ENCODE data around the gene TIFAB.

DNA sequence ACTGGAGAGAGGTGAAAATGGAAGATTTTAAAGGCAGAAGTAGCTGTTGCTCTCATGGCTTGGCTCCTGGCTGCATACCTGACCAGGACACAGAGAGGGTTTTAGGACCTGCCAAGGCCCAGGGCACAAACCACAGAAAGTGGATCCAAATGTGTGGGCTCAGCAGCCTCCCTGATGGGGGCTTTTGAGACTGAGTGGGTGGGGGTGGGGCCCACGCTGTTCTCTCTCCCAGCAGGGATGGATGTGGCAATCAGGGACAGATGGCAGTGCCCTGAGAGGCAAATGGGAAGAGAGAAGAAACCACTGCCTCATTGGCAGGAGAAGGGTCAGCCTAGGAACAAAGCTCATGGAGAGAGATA is 34.9 kb upstream of the TIFAB start:
- no peak for TF ChIP-seq TAF1 (IDR thresholded peaks at IDR 0.05; ENCODE audit: borderline replicate concordance, insufficient read depth, low read length)
- TF ChIP-seq, protein P1, sequence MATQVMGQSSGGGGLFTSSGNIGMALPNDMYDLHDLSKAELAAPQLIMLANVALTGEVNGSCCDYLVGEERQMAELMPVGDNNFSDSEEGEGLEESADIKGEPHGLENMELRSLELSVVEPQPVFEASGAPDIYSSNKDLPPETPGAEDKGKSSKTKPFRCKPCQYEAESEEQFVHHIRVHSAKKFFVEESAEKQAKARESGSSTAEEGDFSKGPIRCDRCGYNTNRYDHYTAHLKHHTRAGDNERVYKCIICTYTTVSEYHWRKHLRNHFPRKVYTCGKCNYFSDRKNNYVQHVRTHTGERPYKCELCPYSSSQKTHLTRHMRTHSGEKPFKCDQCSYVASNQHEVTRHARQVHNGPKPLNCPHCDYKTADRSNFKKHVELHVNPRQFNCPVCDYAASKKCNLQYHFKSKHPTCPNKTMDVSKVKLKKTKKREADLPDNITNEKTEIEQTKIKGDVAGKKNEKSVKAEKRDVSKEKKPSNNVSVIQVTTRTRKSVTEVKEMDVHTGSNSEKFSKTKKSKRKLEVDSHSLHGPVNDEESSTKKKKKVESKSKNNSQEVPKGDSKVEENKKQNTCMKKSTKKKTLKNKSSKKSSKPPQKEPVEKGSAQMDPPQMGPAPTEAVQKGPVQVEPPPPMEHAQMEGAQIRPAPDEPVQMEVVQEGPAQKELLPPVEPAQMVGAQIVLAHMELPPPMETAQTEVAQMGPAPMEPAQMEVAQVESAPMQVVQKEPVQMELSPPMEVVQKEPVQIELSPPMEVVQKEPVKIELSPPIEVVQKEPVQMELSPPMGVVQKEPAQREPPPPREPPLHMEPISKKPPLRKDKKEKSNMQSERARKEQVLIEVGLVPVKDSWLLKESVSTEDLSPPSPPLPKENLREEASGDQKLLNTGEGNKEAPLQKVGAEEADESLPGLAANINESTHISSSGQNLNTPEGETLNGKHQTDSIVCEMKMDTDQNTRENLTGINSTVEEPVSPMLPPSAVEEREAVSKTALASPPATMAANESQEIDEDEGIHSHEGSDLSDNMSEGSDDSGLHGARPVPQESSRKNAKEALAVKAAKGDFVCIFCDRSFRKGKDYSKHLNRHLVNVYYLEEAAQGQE (IDR thresholded peaks at IDR 0.05; ENCODE audit: insufficient read depth in 1 of 2, low read depth in 2 of 2, low read length in 2 of 2) = no peak

All from PFSK-1 (cell line).